Pulmonary artery endothelial cell (primary cell): ENCODE measurements around the gene LRRC2. TPM values are rescaled to one million over a fixed set of nuclear protein-coding genes. Genes with fewer than 3 reads are reported as not detected.
"Not testable (repeated sequence)": the region's sequence is repeated elsewhere in the genome, so short reads cannot be mapped to it uniquely, and the experiment has no call there.

Experiments
- DNase-seq: peaks from one replicate; pipeline ENCODE4 v3.0.0-alpha.2; 2011; ENCODE audit warnings: low read depth, low spot score
- total RNA-seq: library from RNA; depleted of rRNA; stranded (reverse); fragments of >200 nt; gene quantifications from 2 replicates; pipeline ENCODE4 v1.2.3, GENCODE V29; 2014

LRRC2 gene
- total RNA-seq, 1 donor from 2014 or later, result 0.07 TPM

GRCh38 chr3:46500656-46501635 lies 65.2 kb downstream of the LRRC2 start:
- DNase-seq, result no peak

GRCh38 chr3:46498916-46499519 lies 67.1 kb downstream of the LRRC2 start:
- no peak for DNase-seq

- no peak for DNase-seq
These were observed 68.4 kb downstream of the LRRC2 start, which contains the start of gene RTP3 for GRCh38 chr3:46497556-46498265. Gene RTP3, plus strand, starts transcription at chr3:46497976. Its CDS starts 87 bp downstream, at chr3:46498063.

GRCh38 chr3:46496746-46497555 lies 69.2 kb downstream of the LRRC2 start:
- DNase-seq, result no peak

GRCh38 chr3:46495901-46496456 lies 70.1 kb downstream of the LRRC2 start:
- DNase-seq, result no peak

- not testable (repeated sequence) for DNase-seq
These were observed 71.6 kb downstream of the LRRC2 start for GRCh38 chr3:46494491-46494890.

GRCh38 chr3:46492890-46493547 lies 73.1 kb downstream of the LRRC2 start:
- no peak for DNase-seq

GRCh38 chr3:46491089-46492070 lies 74.7 kb downstream of the LRRC2 start:
- no peak for DNase-seq

- no peak for DNase-seq
These were observed 75.6 kb downstream of the LRRC2 start for GRCh38 chr3:46490338-46491084.

- DNase-seq, result no peak
These were observed 76.2 kb downstream of the LRRC2 start for GRCh38 chr3:46489875-46490274.

GRCh38 chr3:46489381-46489780 lies 76.7 kb downstream of the LRRC2 start:
- DNase-seq, result no peak

- peak; percentile 52 for DNase-seq
These were observed 77.3 kb downstream of the LRRC2 start for GRCh38 chr3:46488735-46489361.

- no peak for DNase-seq
These were observed 80.3 kb downstream of the LRRC2 start for GRCh38 chr3:46485779-46486175.

GRCh38 chr3:46484911-46485778 lies 81.0 kb downstream of the LRRC2 start:
- DNase-seq, result no peak

GRCh38 chr3:46484388-46484787 lies 81.7 kb downstream of the LRRC2 start:
- DNase-seq, result no peak

- no peak for DNase-seq
These were observed 82.3 kb downstream of the LRRC2 start for GRCh38 chr3:46483825-46484224.
